Measurements from ENCODE around the gene SORCS2. TPM values are rescaled to one million over a fixed set of nuclear protein-coding genes. Genes with fewer than 3 reads are reported as not detected.

Gene SORCS2
- total RNA-seq, 1 donor from 2014 or later = 3.0 TPM

- H3K27ac Mint-ChIP-seq (ENCODE audit: unreplicated experiment) = no peak overlapping the region
- H3K27me3 Mint-ChIP-seq (ENCODE audit: unreplicated experiment) = peaks cover 14% of the 10 kb centered on the region
- DNase-seq (ENCODE audit: extremely low spot score, unreplicated experiment) = no peak
- TF ChIP-seq CTCF (IDR thresholded peaks at IDR 0.05) = no peak
- H3K4me1 Mint-ChIP-seq (ENCODE audit: unreplicated experiment) = no peaks in the 10 kb centered on the region
- H3K4me3 Mint-ChIP-seq (ENCODE audit: unreplicated experiment) = no peak overlapping the region
- H3K9me3 Mint-ChIP-seq (ENCODE audit: unreplicated experiment) = no peaks in the 10 kb centered on the region
- no peaks in the 10 kb centered on the region for H3K36me3 Mint-ChIP-seq (ENCODE audit: unreplicated experiment)
Measured at GRCh38 chr4:7503559-7504249, 311.4 kb downstream of the SORCS2 start.

- H3K27me3 Mint-ChIP-seq (ENCODE audit: unreplicated experiment) = peaks cover 12% of the 10 kb centered on the region
Measured at GRCh38 chr4:7505116-7505900, 313.0 kb downstream of the SORCS2 start.

GRCh38 chr4:7506119-7506518 is 313.8 kb downstream of the SORCS2 start:
- Mint-ChIP-seq H3K4me1 (ENCODE audit: unreplicated experiment) (no peaks in the 10 kb centered on the region), H3K27ac (ENCODE audit: unreplicated experiment) (no peak overlapping the region), H3K36me3 (ENCODE audit: unreplicated experiment) (no peaks in the 10 kb centered on the region), H3K4me3 (ENCODE audit: unreplicated experiment) (no peak overlapping the region), H3K27me3 (ENCODE audit: unreplicated experiment) (peaks cover 17% of the 10 kb centered on the region), H3K9me3 (ENCODE audit: unreplicated experiment) (no peaks in the 10 kb centered on the region)
- TF ChIP-seq CTCF (IDR thresholded peaks at IDR 0.05) = no peak
- DNase-seq (ENCODE audit: extremely low spot score, unreplicated experiment) = no peak

More at GRCh38 chr4:7505116-7505900, 313.0 kb downstream of the SORCS2 start:
- Mint-ChIP-seq H3K36me3 (ENCODE audit: unreplicated experiment) (no peaks in the 10 kb centered on the region), H3K4me1 (ENCODE audit: unreplicated experiment) (no peaks in the 10 kb centered on the region), H3K4me3 (ENCODE audit: unreplicated experiment) (no peak overlapping the region), H3K9me3 (ENCODE audit: unreplicated experiment) (no peaks in the 10 kb centered on the region), H3K27ac (ENCODE audit: unreplicated experiment) (no peak overlapping the region)
- DNase-seq (ENCODE audit: extremely low spot score, unreplicated experiment) = no peak
- TF ChIP-seq CTCF (IDR thresholded peaks at IDR 0.05) = no peak

GRCh38 chr4:7506572-7506971 is 314.2 kb downstream of the SORCS2 start:
- Mint-ChIP-seq H3K27me3 (ENCODE audit: unreplicated experiment) (peaks cover 20% of the 10 kb centered on the region), H3K36me3 (ENCODE audit: unreplicated experiment) (no peaks in the 10 kb centered on the region), H3K4me3 (ENCODE audit: unreplicated experiment) (no peak overlapping the region), H3K27ac (ENCODE audit: unreplicated experiment) (no peak overlapping the region), H3K9me3 (ENCODE audit: unreplicated experiment) (no peaks in the 10 kb centered on the region), H3K4me1 (ENCODE audit: unreplicated experiment) (no peaks in the 10 kb centered on the region)
- no peak for DNase-seq (ENCODE audit: extremely low spot score, unreplicated experiment)
- TF ChIP-seq CTCF (IDR thresholded peaks at IDR 0.05) = no peak

GRCh38 chr4:7507381-7507780 is 315.0 kb downstream of the SORCS2 start:
- DNase-seq (ENCODE audit: extremely low spot score, unreplicated experiment) = no peak
- Mint-ChIP-seq H3K27me3 (ENCODE audit: unreplicated experiment) (peaks cover 20% of the 10 kb centered on the region), H3K36me3 (ENCODE audit: unreplicated experiment) (no peaks in the 10 kb centered on the region), H3K9me3 (ENCODE audit: unreplicated experiment) (no peaks in the 10 kb centered on the region), H3K4me3 (ENCODE audit: unreplicated experiment) (no peak overlapping the region), H3K27ac (ENCODE audit: unreplicated experiment) (no peak overlapping the region), H3K4me1 (ENCODE audit: unreplicated experiment) (no peaks in the 10 kb centered on the region)
- TF ChIP-seq CTCF (IDR thresholded peaks at IDR 0.05) = no peak
